GM06990 (cell line): ENCODE results near the gene ANKS3.

Experiments used
- DNase-seq: peaks from one replicate; pipeline ENCODE4 v3.0.0-alpha.2; 2011; ENCODE audit not compliant: insufficient read length; ENCODE audit errors: extremely low read depth
- H3K27me3 ChIP-seq: replicated peaks from 2 replicates; pipeline ENCODE4 v1.6.0; 2011; ENCODE audit warnings: low read length; ENCODE audit not compliant: control insufficient read depth, insufficient read depth
- H3K36me3 ChIP-seq: 2 replicates; pipeline ENCODE4 v1.5.1; 2011; ENCODE audit warnings: low read length; ENCODE audit not compliant: control insufficient read depth, insufficient read depth
- H3K4me3 ChIP-seq: replicated peaks from 2 replicates; pipeline ENCODE4 v1.5.1; 2011; ENCODE audit warnings: low read depth, mild to moderate bottlenecking, control low read depth, low read length
- CTCF ChIP-seq: IDR thresholded peaks from 2 replicates; pipeline ENCODE4 v1.5.1; 2011; ENCODE audit warnings: low read length, control low read depth, mild to moderate bottlenecking, inconsistent platforms; ENCODE audit not compliant: insufficient read depth, poor library complexity, severe bottlenecking

ANKS3 gene

GRCh38 chr16:4714996-4715395, 19.1 kb downstream of the ANKS3 start:
- Histone ChIP-seq H3K4me3 (no peak overlapping the region), H3K27me3 (no peaks in the 10 kb centered on the region), H3K36me3 (peaks cover 5% of the 10 kb centered on the region)
- no peak for DNase-seq
- no peak for TF ChIP-seq CTCF

GRCh38 chr16:4713663-4714501, 20.2 kb downstream of the ANKS3 start:
- Histone ChIP-seq H3K36me3 (peaks cover 5% of the 10 kb centered on the region), H3K4me3 (no peak overlapping the region), H3K27me3 (no peaks in the 10 kb centered on the region)
- no peak for DNase-seq
- no peak for TF ChIP-seq CTCF

GRCh38 chr16:4709481-4709880, 24.6 kb downstream of the ANKS3 start:
- no peak for DNase-seq
- TF ChIP-seq CTCF = no peak
- Histone ChIP-seq H3K36me3 (peaks cover 9% of the 10 kb centered on the region), H3K27me3 (no peaks in the 10 kb centered on the region), H3K4me3 (no peak overlapping the region)

GRCh38 chr16:4706871-4707270, 27.2 kb downstream of the ANKS3 start:
- Histone ChIP-seq H3K4me3 (no peak overlapping the region), H3K36me3 (peaks cover 6% of the 10 kb centered on the region), H3K27me3 (no peaks in the 10 kb centered on the region)
- no peak for DNase-seq
- TF ChIP-seq CTCF = no peak

- H3K27me3 ChIP-seq = no peaks in the 10 kb centered on the region
- peaks cover 12% of the 10 kb centered on the region for H3K36me3 ChIP-seq
- DNase-seq = no peak
- no peak for TF ChIP-seq CTCF
- no peak overlapping the region for H3K4me3 ChIP-seq
Measured at GRCh38 chr16:4704913-4705312, 29.2 kb downstream of the ANKS3 start.

GRCh38 chr16:4704491-4704890, 29.6 kb downstream of the ANKS3 start:
- Histone ChIP-seq H3K27me3 (no peaks in the 10 kb centered on the region), H3K4me3 (no peak overlapping the region), H3K36me3 (peaks cover 14% of the 10 kb centered on the region)
- DNase-seq = no peak
- no peak for TF ChIP-seq CTCF
